NK-92 treated with Interleukin-12 subunit alpha and Interleukin-12 subunit beta, amount 100 ng/mL, for 24 hours (cell line): ENCODE data around the gene ROR2.
"Not testable (repeated sequence)": the region's sequence is repeated elsewhere in the genome, so short reads cannot be mapped to it uniquely, and the experiment has no call there.

Source experiments
- DNase-seq: peaks from one replicate; lab custom pipeline; 2025; lab: John Stamatoyannopoulos, UW

The ROR2 gene

GRCh38 chr9:91564081-91564670 is 385.9 kb downstream of the ROR2 start:
- DNase-seq: no peak

- DNase-seq: no peak
These were observed 387.6 kb downstream of the ROR2 start for GRCh38 chr9:91562416-91562815.

- no peak for DNase-seq
These were observed 389.7 kb downstream of the ROR2 start for GRCh38 chr9:91560301-91560700.

GRCh38 chr9:91558879-91559278 is 391.1 kb downstream of the ROR2 start:
- DNase-seq: no peak

DNA sequence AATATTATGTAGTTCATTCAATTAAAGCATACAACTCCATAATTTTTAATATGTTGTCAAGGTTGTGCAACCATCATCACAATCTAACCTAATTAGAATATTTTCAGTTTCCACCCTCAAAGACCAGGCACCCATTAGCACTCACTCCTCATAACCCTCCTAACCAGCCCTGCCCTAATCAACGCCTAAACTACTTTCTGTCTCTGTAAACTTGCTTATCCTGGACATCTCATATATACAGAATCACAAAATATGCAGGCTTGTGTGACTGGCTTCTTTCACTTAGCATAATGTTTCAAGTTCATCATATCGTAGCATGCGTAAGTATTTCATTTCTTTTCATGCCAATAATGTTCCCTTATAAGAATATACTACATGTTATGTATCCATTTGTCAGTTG is 391.6 kb downstream of the ROR2 start:
- DNase-seq: no peak

GRCh38 chr9:91557327-91557726 is 392.7 kb downstream of the ROR2 start:
- DNase-seq: no peak

DNA sequence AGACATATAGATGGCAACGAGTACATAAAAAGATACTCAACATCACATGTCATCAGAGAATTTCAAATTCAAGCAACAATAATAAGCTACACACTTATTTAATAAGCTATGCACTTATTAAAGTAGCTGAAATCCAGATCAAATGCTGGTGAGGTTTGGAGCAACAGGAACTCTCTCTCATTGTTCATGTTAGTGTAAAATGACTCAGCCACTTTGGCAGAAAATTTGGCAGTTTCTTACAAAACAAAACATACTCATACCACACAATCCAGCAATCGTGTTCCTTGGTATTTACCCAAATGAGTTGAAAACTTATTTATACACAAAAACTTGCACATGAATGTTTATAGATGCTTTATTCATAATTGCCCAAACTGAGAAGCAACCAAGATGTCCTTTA is 394.9 kb downstream of the ROR2 start:
- DNase-seq: no peak

GRCh38 chr9:91549177-91549576 is 400.9 kb downstream of the ROR2 start:
- DNase-seq: no peak

- DNase-seq: no peak
These were observed 402.9 kb downstream of the ROR2 start for GRCh38 chr9:91547081-91547480.

- no peak for DNase-seq
These were observed 403.5 kb downstream of the ROR2 start for GRCh38 chr9:91546574-91546973.

DNA sequence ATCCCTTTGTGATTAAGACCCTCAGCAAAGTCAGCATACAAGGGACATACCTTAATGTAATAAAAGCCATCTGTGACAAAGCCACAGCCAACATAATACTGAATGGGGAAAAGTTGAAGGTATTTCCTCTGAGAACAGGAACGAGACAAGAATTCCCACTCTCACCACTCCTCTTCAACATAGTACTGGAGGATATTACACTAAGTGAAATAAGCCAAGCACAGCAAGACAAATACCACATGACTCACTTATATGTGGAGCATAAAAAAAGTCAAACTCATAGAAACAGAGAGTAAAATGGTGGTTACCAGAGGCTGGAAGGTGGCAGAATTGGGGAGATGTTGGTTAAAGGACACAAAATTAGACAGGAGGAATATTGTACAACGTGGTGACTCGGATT is 408.3 kb downstream of the ROR2 start:
- no peak for DNase-seq

GRCh38 chr9:91540506-91540905 is 409.5 kb downstream of the ROR2 start:
- DNase-seq: not testable (repeated sequence)

- no peak for DNase-seq
These were observed 413.8 kb downstream of the ROR2 start for GRCh38 chr9:91536211-91536691.

- no peak for DNase-seq
These were observed 415.7 kb downstream of the ROR2 start for GRCh38 chr9:91534374-91534773.

DNA sequence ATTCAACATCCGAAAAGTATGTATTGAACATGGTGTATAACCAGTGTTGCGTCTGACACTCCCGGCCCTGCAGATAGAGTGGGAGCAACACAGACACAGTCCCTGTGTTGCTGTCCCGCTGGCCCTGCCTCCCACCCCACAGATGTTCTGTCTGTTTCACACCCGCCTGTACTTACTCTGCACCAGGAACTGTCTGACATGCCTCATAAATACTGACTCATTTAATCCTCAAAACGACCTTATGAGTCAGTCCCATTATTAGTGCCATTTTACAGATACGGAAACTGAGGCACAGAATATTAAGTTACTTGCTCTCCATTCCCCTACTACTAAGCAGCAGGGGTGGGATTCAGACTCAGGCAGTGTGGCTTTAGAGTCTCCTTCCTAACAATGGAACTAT is 416.6 kb downstream of the ROR2 start:
- no peak for DNase-seq

- no peak for DNase-seq
These were observed 417.7 kb downstream of the ROR2 start for GRCh38 chr9:91532325-91532724.

GRCh38 chr9:91530829-91531228 is 419.2 kb downstream of the ROR2 start:
- DNase-seq: no peak

DNA sequence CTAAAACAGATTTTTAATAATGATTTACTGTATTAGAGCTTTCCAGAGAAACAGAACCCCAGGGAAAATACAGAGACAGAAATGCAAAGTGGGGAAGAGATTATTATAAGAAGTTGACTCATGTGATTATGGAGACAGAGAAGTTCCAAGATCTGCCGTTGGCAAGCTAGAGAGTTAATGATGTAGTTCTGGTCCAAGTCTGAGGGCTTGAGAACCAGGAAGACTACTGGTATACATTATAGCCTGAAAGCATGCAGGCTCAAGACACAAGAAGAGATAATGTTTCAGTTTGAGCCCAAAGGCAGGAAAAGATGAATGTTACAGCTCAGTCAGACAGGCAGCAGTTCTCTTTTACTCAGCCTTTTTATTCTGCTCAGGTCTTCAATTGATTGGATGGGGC is 427.5 kb downstream of the ROR2 start:
- DNase-seq: no peak

- DNase-seq: no peak
These were observed 430.3 kb downstream of the ROR2 start for GRCh38 chr9:91519520-91520277.

DNA sequence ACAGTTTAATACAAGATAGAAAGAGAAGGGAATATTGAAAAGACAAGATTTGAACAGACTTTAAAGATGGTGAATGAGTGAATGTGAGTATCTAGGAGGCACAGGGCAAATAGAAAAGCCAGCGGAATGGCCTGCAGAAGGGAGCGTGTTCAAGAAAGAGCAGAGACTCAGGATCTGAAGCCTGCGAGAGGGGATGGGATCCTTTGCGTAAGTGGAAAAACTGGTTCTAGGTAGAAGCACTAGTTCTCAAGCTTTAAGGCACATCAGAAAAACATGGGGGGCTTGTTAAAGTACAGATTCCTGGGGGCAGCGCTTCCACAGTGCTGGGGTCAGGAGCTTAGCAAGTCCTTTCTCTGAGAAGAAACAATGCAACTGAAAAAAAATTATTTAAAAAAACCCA is 431.6 kb downstream of the ROR2 start:
- no peak for DNase-seq

DNA sequence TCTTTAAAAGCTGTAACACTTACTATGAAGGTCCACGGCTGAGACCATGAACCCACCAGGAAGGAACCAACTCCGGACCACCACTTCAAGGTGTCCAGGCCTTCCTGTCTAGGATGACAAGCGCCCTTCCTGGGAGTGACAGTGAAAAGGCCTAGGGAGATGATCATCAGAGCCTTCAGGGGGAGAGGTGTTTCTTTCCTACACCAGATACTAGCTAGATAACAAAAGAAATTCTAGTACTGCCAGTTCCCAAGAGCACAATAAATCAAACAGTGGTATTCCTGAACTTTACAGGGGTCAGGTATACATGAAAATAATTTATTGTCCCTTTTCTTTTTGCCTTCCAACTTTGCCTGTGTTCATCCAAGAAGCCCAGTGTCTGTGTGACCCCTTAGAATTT is 432.2 kb downstream of the ROR2 start:
- DNase-seq: no peak

- not testable (repeated sequence) for DNase-seq
These were observed 432.7 kb downstream of the ROR2 start for GRCh38 chr9:91517332-91517731.

DNA sequence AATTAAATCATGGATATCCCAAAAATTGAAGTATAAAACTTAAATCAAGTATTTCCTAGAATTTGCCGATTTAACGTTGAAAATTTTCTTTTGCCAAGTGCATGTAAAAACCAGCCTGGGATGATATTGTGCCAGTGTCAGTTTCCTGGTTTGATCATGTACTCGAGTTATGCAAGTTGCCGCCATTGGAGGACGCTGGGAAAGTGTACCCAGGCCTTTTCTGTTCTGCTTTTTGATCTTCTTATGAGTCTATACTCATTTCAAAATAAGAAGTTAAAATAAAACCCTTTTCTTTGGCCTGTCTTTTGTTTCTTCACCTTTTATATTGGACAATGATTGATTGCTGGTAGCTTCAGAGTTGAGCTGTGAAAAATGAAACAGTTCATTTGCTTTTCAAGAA is 433.3 kb downstream of the ROR2 start:
- no peak for DNase-seq

DNA sequence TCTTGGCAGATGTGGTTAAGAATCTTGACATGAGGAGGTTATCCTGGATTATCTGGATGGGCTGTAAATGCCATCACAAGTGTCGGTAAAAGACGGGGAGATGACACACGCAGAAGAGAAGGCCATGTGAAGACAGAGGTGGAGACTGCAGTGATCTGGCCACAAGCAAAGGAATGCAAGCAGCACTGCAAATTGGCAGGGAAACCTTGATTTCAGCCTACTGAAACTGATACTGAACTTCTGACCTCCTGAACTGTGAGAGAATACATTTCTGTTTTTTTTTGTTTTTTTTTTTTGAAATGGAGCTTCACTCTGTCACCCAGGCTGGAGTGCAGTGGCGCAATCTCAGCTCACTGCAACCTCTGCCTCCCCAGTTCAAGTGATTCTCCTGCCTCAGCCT is 433.9 kb downstream of the ROR2 start:
- DNase-seq: no peak
